ENCODE measurements around the gene VAMP4. TPM values are rescaled to one million over a fixed set of nuclear protein-coding genes. Genes with fewer than 3 reads are reported as not detected.

The VAMP4 gene
- total and polyA plus RNA-seq, 2 donors = 5.9 to 13.4 TPM

GRCh38 chr1:171756856-171757255, 15.0 kb upstream of the VAMP4 start:
- Histone ChIP-seq H3K4me3 (ENCODE audit: low read length in 2 of 2) (no peak overlapping the region), H3K4me1 (ENCODE audit: control insufficient read depth in 2 of 2, insufficient read depth in 2 of 2, low read length in 2 of 2) (no peaks in the 10 kb centered on the region), H3K27me3 (ENCODE audit: control insufficient read depth in 2 of 2, insufficient read depth in 1 of 2, low read length in 1 of 2) (no peaks in the 10 kb centered on the region), H3K9me3 (ENCODE audit: control insufficient read depth in 2 of 2, insufficient read depth in 1 of 2, low read length in 1 of 2) (no peaks in the 10 kb centered on the region), H3K36me3 (ENCODE audit: control insufficient read depth in 2 of 2, insufficient read depth in 2 of 2, low read length in 1 of 2) (no peaks in the 10 kb centered on the region), H3K27ac (ENCODE audit: low read depth in 1 of 2, low read length in 1 of 2) (no peak overlapping the region)
- no peak for DNase-seq (ENCODE audit: low read depth in 6 of 9, low spot score in 9 of 9)
- 97% methylated on average over 4 of the region's 4 CpGs for WGBS

DNA sequence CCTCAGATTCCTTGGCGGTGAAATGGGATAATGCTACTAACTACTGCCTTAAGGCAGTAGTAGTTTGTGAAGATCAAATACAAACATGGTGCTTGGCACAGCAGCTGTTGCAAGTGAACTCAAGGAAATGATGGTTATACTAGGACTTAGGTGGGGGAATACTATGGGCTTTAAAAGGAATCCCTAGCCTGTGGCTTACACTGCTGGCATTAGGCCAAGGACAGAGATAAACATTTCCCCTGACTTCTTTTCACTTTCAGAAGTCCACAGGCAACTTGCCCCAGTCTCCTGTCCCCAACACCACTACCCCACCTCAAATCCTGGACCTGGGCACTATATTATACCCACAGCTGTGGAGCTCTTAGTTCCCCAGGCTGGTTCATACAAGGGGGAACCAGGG, 13.1 kb upstream of the VAMP4 start:
- no peak overlapping the region for H3K27ac ChIP-seq (ENCODE audit: low read depth in 1 of 2, low read length in 1 of 2)
- DNase-seq (ENCODE audit: low read depth in 6 of 9, low spot score in 9 of 9) = no peak
- 92% methylated on average over 1 of the region's 1 CpG for WGBS
- H3K27me3 ChIP-seq (ENCODE audit: control insufficient read depth in 2 of 2, insufficient read depth in 1 of 2, low read length in 1 of 2) = no peaks in the 10 kb centered on the region
- no peaks in the 10 kb centered on the region for H3K4me1 ChIP-seq (ENCODE audit: control insufficient read depth in 2 of 2, insufficient read depth in 2 of 2, low read length in 2 of 2)
- H3K9me3 ChIP-seq (ENCODE audit: control insufficient read depth in 2 of 2, insufficient read depth in 1 of 2, low read length in 1 of 2) = no peaks in the 10 kb centered on the region
- no peak overlapping the region for H3K4me3 ChIP-seq (ENCODE audit: low read length in 2 of 2)
- H3K36me3 ChIP-seq (ENCODE audit: control insufficient read depth in 2 of 2, insufficient read depth in 2 of 2, low read length in 1 of 2) = no peaks in the 10 kb centered on the region

- no peak overlapping the region for H3K27ac ChIP-seq (ENCODE audit: low read depth in 1 of 2, low read length in 1 of 2)
- H3K27me3 ChIP-seq (ENCODE audit: control insufficient read depth in 2 of 2, insufficient read depth in 1 of 2, low read length in 1 of 2) = no peaks in the 10 kb centered on the region
- H3K4me1 ChIP-seq (ENCODE audit: control insufficient read depth in 2 of 2, insufficient read depth in 2 of 2, low read length in 2 of 2) = no peaks in the 10 kb centered on the region
- no peak for DNase-seq (ENCODE audit: low read depth in 6 of 9, low spot score in 9 of 9)
- no peak overlapping the region for H3K4me3 ChIP-seq (ENCODE audit: low read length in 2 of 2)
- H3K36me3 ChIP-seq (ENCODE audit: control insufficient read depth in 2 of 2, insufficient read depth in 2 of 2, low read length in 1 of 2) = no peaks in the 10 kb centered on the region
- 95% methylated on average over 4 of the region's 4 CpGs for WGBS
- no peaks in the 10 kb centered on the region for H3K9me3 ChIP-seq (ENCODE audit: control insufficient read depth in 2 of 2, insufficient read depth in 1 of 2, low read length in 1 of 2)
Measured at GRCh38 chr1:171754353-171754705, 12.5 kb upstream of the VAMP4 start.

DNA sequence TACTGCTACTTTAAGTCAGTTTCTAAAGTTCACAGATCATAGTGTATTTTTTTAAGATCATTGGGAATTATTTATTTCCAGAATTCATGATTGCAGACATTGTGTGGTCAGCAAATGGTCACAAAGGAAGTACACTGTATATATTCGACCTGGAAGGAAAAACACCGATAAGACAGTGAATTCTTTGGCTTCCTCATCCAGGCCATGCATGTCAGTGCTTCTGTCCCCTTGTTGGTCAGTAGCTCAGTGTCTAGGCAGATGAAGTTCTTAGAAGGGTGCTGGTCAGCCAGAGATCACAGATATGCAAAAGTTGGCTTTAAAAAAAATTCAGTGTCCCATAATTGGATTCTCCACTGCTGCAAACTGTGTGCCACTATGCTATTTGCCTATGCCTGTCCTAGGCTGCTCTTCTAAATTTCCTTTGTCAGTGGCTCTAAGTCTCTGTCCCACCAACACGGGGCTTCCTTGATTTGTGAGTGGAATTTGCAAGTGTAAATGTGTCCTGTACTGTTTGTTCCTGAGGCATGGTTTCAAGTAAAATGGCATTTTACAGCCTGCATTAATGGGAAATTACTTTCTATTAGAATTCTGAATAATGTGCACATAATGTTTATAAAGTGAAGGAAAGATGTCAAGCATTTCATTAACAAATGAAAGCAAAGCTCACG, 12.0 kb upstream of the VAMP4 start:
- 89% methylated on average over 4 of the region's 4 CpGs for WGBS
- H3K4me3 ChIP-seq (ENCODE audit: low read length in 2 of 2) = no peak overlapping the region
- no peaks in the 10 kb centered on the region for H3K27me3 ChIP-seq (ENCODE audit: control insufficient read depth in 2 of 2, insufficient read depth in 1 of 2, low read length in 1 of 2)
- H3K36me3 ChIP-seq (ENCODE audit: control insufficient read depth in 2 of 2, insufficient read depth in 2 of 2, low read length in 1 of 2) = no peaks in the 10 kb centered on the region
- no peak overlapping the region for H3K27ac ChIP-seq (ENCODE audit: low read depth in 1 of 2, low read length in 1 of 2)
- DNase-seq (ENCODE audit: low read depth in 6 of 9, low spot score in 9 of 9) = no peak
- no peaks in the 10 kb centered on the region for H3K4me1 ChIP-seq (ENCODE audit: control insufficient read depth in 2 of 2, insufficient read depth in 2 of 2, low read length in 2 of 2)
- H3K9me3 ChIP-seq (ENCODE audit: control insufficient read depth in 2 of 2, insufficient read depth in 1 of 2, low read length in 1 of 2) = no peaks in the 10 kb centered on the region

DNA sequence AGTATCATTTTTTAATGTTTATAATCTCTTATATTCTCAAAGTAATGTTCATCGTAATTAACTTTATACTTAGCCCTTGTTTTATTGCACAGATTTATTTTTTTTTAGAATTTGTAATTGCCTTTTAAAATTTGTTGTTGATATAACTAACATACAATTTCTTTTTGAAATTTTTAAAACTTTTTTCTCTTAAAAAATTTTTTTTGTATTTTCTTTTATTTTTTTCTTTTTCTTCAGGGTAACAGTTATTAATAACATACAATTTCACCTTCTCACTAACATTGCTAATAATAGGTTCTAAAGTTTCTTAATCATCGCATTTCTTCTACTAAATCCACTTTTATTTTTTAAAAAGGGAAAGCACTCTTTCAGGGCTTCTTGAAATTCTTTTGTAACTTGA, 11.3 kb upstream of the VAMP4 start:
- no peak overlapping the region for H3K4me3 ChIP-seq (ENCODE audit: low read length in 2 of 2)
- no peaks in the 10 kb centered on the region for H3K9me3 ChIP-seq (ENCODE audit: control insufficient read depth in 2 of 2, insufficient read depth in 1 of 2, low read length in 1 of 2)
- no peaks in the 10 kb centered on the region for H3K27me3 ChIP-seq (ENCODE audit: control insufficient read depth in 2 of 2, insufficient read depth in 1 of 2, low read length in 1 of 2)
- WGBS = over 99% methylated on average over 2 of the region's 2 CpGs
- H3K36me3 ChIP-seq (ENCODE audit: control insufficient read depth in 2 of 2, insufficient read depth in 2 of 2, low read length in 1 of 2) = no peaks in the 10 kb centered on the region
- no peaks in the 10 kb centered on the region for H3K4me1 ChIP-seq (ENCODE audit: control insufficient read depth in 2 of 2, insufficient read depth in 2 of 2, low read length in 2 of 2)
- DNase-seq (ENCODE audit: low read depth in 6 of 9, low spot score in 9 of 9) = no peak
- no peak overlapping the region for H3K27ac ChIP-seq (ENCODE audit: low read depth in 1 of 2, low read length in 1 of 2)

DNA sequence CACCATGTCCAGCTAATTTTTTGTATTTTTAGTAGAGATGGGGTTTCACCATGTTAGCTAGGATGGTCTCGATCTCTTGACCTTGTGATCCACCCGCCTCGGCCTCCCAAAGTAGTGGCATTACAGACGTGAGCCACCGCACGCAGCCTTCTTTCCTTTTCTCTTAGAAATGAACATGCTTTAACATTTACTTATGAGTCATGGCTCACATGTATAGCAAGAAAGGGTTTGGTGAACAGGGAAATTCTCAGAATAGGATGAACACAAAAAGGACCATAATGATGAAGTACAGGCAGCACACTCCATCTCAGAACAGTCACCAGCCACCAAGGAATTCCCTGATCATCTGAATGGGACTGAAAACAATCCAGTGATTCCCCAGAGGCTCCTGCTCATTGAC, 9.4 kb upstream of the VAMP4 start:
- no peak overlapping the region for H3K27ac ChIP-seq (ENCODE audit: low read depth in 1 of 2, low read length in 1 of 2)
- no peaks in the 10 kb centered on the region for H3K9me3 ChIP-seq (ENCODE audit: control insufficient read depth in 2 of 2, insufficient read depth in 1 of 2, low read length in 1 of 2)
- H3K4me3 ChIP-seq (ENCODE audit: low read length in 2 of 2) = no peak overlapping the region
- DNase-seq (ENCODE audit: low read depth in 6 of 9, low spot score in 9 of 9) = no peak
- no peaks in the 10 kb centered on the region for H3K27me3 ChIP-seq (ENCODE audit: control insufficient read depth in 2 of 2, insufficient read depth in 1 of 2, low read length in 1 of 2)
- no peaks in the 10 kb centered on the region for H3K36me3 ChIP-seq (ENCODE audit: control insufficient read depth in 2 of 2, insufficient read depth in 2 of 2, low read length in 1 of 2)
- 97% methylated on average over 6 of the region's 6 CpGs for WGBS
- H3K4me1 ChIP-seq (ENCODE audit: control insufficient read depth in 2 of 2, insufficient read depth in 2 of 2, low read length in 2 of 2) = no peaks in the 10 kb centered on the region

DNA sequence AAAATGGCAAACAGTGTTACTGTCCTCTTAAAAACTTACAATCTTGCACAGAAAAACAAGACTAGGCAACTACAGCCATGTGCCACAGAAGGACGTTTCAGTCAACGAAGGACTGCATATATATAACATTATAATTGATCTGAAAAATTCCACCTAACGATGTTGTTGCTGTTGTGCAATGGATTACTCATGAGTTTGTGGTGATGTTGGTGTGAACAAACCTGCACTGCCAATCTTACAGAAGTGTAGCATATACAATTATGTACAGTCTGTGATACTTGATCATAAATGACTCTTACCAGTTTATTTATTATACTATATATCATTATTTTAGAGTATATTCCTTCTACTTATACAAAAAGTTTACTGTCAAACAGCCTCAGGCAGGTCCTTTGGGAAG, 6.8 kb upstream of the VAMP4 start:
- no peaks in the 10 kb centered on the region for H3K9me3 ChIP-seq (ENCODE audit: control insufficient read depth in 2 of 2, insufficient read depth in 1 of 2, low read length in 1 of 2)
- no peaks in the 10 kb centered on the region for H3K36me3 ChIP-seq (ENCODE audit: control insufficient read depth in 2 of 2, insufficient read depth in 2 of 2, low read length in 1 of 2)
- no peak overlapping the region for H3K4me3 ChIP-seq (ENCODE audit: low read length in 2 of 2)
- H3K27me3 ChIP-seq (ENCODE audit: control insufficient read depth in 2 of 2, insufficient read depth in 1 of 2, low read length in 1 of 2) = no peaks in the 10 kb centered on the region
- H3K4me1 ChIP-seq (ENCODE audit: control insufficient read depth in 2 of 2, insufficient read depth in 2 of 2, low read length in 2 of 2) = no peaks in the 10 kb centered on the region
- WGBS = 96% methylated on average over 3 of the region's 3 CpGs
- no peak for DNase-seq (ENCODE audit: low read depth in 6 of 9, low spot score in 9 of 9)
- no peak overlapping the region for H3K27ac ChIP-seq (ENCODE audit: low read depth in 1 of 2, low read length in 1 of 2)

DNA sequence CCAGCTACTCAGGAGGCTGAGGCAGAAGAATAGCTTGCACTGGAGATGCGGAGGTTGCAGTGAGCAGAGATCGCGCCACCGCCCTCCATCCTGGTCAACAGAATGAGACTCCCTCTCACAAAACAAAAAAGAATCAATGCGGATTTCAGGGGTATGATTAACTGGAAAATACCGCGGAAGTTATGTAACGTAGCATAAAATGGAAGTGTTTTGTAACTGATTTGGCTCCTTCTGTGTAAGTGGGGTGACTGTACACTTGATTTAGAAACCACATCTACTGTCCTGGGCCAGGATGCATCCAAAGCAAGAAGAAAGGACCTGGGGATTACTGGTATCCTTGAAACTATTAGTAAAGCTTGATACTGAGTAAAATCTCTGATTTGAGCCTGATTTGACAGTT, 3.1 kb upstream of the VAMP4 start:
- H3K9me3 ChIP-seq (ENCODE audit: control insufficient read depth in 2 of 2, insufficient read depth in 1 of 2, low read length in 1 of 2) = no peaks in the 10 kb centered on the region
- no peaks in the 10 kb centered on the region for H3K36me3 ChIP-seq (ENCODE audit: control insufficient read depth in 2 of 2, insufficient read depth in 2 of 2, low read length in 1 of 2)
- H3K4me1 ChIP-seq (ENCODE audit: control insufficient read depth in 2 of 2, insufficient read depth in 2 of 2, low read length in 2 of 2) = peaks cover 6 to 7% of the 10 kb centered on the region in 2 donors
- WGBS = 98% methylated on average over 8 of the region's 8 CpGs
- no peak overlapping the region for H3K4me3 ChIP-seq (ENCODE audit: low read length in 2 of 2)
- no peak overlapping the region for H3K27ac ChIP-seq (ENCODE audit: low read depth in 1 of 2, low read length in 1 of 2)
- DNase-seq (ENCODE audit: low read depth in 6 of 9, low spot score in 9 of 9) = no peak
- no peaks in the 10 kb centered on the region for H3K27me3 ChIP-seq (ENCODE audit: control insufficient read depth in 2 of 2, insufficient read depth in 1 of 2, low read length in 1 of 2)

DNA sequence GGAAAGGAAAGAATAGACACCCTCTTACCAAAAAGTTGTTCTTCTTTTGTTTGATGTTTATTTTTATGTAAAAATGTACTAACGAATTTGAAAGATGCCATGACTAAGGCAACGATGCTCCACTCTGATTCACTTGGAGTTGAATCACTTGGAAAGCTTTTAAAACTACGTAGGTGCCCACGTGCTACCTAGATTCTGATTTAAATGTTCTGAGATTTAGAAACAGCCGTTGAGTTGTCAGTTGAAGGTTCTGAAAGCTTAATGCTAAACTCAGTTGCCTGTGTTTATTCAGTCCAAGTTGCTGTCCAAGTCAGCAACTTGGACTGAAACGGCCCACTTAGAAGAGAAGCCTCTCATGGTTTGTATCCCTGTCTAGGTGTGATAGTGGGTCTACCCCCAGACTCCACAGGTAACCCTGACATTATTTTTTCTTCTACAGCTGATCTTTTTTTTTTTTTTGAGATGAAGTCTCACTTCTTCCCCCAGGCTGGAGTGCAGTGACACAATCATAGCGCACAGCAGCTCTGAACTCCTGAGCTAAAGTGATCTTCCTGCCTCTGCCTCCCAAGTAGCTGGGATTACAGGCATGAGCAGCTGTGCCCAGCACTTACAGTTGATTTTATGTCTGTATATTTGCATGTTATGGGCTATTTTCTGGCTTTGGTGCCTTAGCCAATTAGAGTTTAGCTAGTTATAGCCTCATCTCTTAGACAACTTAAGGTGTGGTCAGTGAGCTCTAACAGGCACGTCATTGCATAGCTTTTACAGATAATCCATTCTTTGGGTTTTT, 1.4 kb upstream of the VAMP4 start:
- Histone ChIP-seq H3K27me3 (ENCODE audit: control insufficient read depth in 2 of 2, insufficient read depth in 1 of 2, low read length in 1 of 2) (no peaks in the 10 kb centered on the region), H3K36me3 (ENCODE audit: control insufficient read depth in 2 of 2, insufficient read depth in 2 of 2, low read length in 1 of 2) (peaks cover 0 to 2% of the 10 kb centered on the region in 2 donors), H3K4me1 (ENCODE audit: control insufficient read depth in 2 of 2, insufficient read depth in 2 of 2, low read length in 2 of 2) (peaks cover 6 to 7% of the 10 kb centered on the region in 2 donors), H3K27ac (ENCODE audit: low read depth in 1 of 2, low read length in 1 of 2) (peak overlapping the region; percentile 60 to 94), H3K9me3 (ENCODE audit: control insufficient read depth in 2 of 2, insufficient read depth in 1 of 2, low read length in 1 of 2) (no peaks in the 10 kb centered on the region), H3K4me3 (ENCODE audit: low read length in 2 of 2) (peak overlapping the region in 1 of 2 donors; percentile 93)
- peak in 1 of 9 donors; percentile 32 for DNase-seq (ENCODE audit: low read depth in 6 of 9, low spot score in 9 of 9)
- WGBS = 60% methylated on average over 8 of the region's 8 CpGs

Measured in thymus (tissue), 11 donors.